ENCODE measurements around the gene DCUN1D5. TPM values are rescaled to one million over a fixed set of nuclear protein-coding genes. Genes with fewer than 3 reads are reported as not detected.
A peak's percentile ranks its signal among the peaks of the same experiment; 100 is the strongest.

Gene DCUN1D5
- total and polyA plus RNA-seq, 9 of the 15 experiments (the other 6 are each of a cell fraction or from before 2014, with no cell fraction given) = 38.4 to 242 (median 115) TPM

DNA sequence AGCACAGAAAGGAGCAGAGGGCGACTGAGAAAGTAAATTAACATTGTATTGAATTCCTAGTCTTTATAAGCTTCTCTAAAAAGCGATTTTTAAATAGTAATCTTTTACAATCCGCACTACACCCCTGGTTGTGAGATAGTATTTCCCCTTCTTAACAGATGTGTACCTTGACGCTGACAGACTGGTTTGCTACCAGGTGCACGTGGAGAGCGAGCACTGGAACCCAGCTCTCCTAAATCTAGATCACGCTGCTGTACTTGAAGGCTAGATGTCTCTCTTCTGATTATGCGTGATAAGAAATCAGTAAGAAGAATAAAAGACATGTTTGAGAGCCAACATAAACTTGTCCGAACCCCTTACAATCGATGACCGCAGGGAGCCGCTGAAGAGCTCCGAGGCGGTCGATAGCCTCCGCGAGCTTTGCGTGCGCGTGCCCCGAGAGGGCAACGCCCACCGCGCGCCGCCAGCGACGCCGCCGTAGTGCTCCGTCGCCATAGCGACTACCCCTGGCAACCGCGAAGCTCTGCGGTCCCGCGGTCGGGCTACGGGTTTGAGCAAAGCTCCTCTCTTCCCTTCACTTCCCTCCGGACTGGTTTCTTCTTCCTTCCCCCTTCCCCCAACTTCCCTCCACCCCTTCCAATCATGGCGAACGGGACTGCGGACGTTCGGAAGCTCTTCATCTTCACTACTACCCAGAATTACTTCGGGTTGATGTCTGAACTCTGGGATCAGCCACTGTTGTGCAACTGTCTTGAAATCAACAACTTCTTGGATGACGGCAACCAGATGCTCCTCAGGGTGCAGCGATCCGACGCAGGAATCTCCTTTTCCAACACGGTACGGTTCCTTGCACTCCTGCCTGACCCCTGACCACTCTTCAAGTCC is 17.2 kb upstream of the DCUN1D5 start, which contains the start of gene DYNC2H1 (continued):
- TF ChIP-seq, protein P1, sequence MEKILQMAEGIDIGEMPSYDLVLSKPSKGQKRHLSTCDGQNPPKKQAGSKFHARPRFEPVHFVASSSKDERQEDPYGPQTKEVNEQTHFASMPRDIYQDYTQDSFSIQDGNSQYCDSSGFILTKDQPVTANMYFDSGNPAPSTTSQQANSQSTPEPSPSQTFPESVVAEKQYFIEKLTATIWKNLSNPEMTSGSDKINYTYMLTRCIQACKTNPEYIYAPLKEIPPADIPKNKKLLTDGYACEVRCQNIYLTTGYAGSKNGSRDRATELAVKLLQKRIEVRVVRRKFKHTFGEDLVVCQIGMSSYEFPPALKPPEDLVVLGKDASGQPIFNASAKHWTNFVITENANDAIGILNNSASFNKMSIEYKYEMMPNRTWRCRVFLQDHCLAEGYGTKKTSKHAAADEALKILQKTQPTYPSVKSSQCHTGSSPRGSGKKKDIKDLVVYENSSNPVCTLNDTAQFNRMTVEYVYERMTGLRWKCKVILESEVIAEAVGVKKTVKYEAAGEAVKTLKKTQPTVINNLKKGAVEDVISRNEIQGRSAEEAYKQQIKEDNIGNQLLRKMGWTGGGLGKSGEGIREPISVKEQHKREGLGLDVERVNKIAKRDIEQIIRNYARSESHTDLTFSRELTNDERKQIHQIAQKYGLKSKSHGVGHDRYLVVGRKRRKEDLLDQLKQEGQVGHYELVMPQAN (IDR thresholded peaks at IDR 0.05; ENCODE audit: borderline replicate concordance) = no peak
- TF ChIP-seq SP2 (IDR thresholded peaks at IDR 0.05; ENCODE audit: extremely low read depth, low read depth, low read length, poor library complexity, severe bottlenecking) (no peak), NR4A1 (CRISPR knock-in tag; IDR thresholded peaks at IDR 0.05) (no peak), NR4A1 (tag; IDR thresholded peaks at IDR 0.05) (no peak), NELFE (IDR thresholded peaks at IDR 0.05; ENCODE audit: insufficient read depth, insufficient read length) (no peak), ZNF431 (CRISPR knock-in tag; IDR thresholded peaks at IDR 0.05) (0 out of 2 replicates have a peak, but pooled peaks have one; percentile 37), ZNF778 (CRISPR knock-in tag; IDR thresholded peaks at IDR 0.05) (no peak), HMGN3 (IDR thresholded peaks at IDR 0.05; ENCODE audit: borderline replicate concordance, extremely low read depth, insufficient read length, low read depth, low read length) (no peak), PHTF2 (CRISPR knock-in tag; IDR thresholded peaks at IDR 0.05) (no peak), L3MBTL2 (IDR thresholded peaks at IDR 0.05) (peak; percentile 95), MCM7 (IDR thresholded peaks at IDR 0.05) (no peak), ZNF695 (CRISPR knock-in tag; IDR thresholded peaks at IDR 0.05) (no peak), ZNF217 (CRISPR knock-in tag; IDR thresholded peaks at IDR 0.05) (no peak), ZNF77 (CRISPR knock-in tag; IDR thresholded peaks at IDR 0.05) (no peak), MIER1 (IDR thresholded peaks at IDR 0.05; ENCODE audit: low read depth) (no peak), TFAP4 (CRISPR knock-in tag; IDR thresholded peaks at IDR 0.05; ENCODE audit: borderline replicate concordance) (peak; percentile 61; the same call in 1 of the 2 replicates), PREB (CRISPR knock-in tag; IDR thresholded peaks at IDR 0.05) (no peak)
- TF ChIP-seq, protein P2, sequence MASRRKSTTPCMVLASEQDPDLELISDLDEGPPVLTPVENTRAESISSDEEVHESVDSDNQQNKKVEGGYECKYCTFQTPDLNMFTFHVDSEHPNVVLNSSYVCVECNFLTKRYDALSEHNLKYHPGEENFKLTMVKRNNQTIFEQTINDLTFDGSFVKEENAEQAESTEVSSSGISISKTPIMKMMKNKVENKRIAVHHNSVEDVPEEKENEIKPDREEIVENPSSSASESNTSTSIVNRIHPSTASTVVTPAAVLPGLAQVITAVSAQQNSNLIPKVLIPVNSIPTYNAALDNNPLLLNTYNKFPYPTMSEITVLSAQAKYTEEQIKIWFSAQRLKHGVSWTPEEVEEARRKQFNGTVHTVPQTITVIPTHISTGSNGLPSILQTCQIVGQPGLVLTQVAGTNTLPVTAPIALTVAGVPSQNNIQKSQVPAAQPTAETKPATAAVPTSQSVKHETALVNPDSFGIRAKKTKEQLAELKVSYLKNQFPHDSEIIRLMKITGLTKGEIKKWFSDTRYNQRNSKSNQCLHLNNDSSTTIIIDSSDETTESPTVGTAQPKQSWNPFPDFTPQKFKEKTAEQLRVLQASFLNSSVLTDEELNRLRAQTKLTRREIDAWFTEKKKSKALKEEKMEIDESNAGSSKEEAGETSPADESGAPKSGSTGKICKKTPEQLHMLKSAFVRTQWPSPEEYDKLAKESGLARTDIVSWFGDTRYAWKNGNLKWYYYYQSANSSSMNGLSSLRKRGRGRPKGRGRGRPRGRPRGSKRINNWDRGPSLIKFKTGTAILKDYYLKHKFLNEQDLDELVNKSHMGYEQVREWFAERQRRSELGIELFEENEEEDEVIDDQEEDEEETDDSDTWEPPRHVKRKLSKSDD (conservative IDR thresholded peaks at IDR 0.05; ENCODE audit: low read length) = 0 out of 2 replicates have a peak, but pooled peaks have one; percentile 35
- TF ChIP-seq, protein P3, sequence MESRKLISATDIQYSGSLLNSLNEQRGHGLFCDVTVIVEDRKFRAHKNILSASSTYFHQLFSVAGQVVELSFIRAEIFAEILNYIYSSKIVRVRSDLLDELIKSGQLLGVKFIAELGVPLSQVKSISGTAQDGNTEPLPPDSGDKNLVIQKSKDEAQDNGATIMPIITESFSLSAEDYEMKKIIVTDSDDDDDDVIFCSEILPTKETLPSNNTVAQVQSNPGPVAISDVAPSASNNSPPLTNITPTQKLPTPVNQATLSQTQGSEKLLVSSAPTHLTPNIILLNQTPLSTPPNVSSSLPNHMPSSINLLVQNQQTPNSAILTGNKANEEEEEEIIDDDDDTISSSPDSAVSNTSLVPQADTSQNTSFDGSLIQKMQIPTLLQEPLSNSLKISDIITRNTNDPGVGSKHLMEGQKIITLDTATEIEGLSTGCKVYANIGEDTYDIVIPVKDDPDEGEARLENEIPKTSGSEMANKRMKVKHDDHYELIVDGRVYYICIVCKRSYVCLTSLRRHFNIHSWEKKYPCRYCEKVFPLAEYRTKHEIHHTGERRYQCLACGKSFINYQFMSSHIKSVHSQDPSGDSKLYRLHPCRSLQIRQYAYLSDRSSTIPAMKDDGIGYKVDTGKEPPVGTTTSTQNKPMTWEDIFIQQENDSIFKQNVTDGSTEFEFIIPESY (CRISPR knock-in tag; IDR thresholded peaks at IDR 0.05) = no peak
